OCI-LY1 (cell line): Measurements from ENCODE around the gene PRRC1.

Source experiments
- EZH2 ChIP-seq: fragments of 200-600 bp; sonication (generic), shearing (Covaris generic); IDR thresholded peaks from 2 replicates; pipeline ENCODE4 v1.8.0; 2017; ENCODE audit warnings: borderline replicate concordance, mixed run types, mild to moderate bottlenecking, antibody characterized with exemption, low read length, moderate library complexity, mixed read lengths
- TF ChIP-seq, protein P1 (sequence below): fragments of 200-600 bp; sonication (generic), shearing (Covaris generic); IDR thresholded peaks from 2 replicates; pipeline ENCODE4 v1.5.1; 2017; ENCODE audit warnings: mild to moderate bottlenecking, antibody characterized with exemption, low read length, moderate library complexity, mixed read lengths

DNA sequence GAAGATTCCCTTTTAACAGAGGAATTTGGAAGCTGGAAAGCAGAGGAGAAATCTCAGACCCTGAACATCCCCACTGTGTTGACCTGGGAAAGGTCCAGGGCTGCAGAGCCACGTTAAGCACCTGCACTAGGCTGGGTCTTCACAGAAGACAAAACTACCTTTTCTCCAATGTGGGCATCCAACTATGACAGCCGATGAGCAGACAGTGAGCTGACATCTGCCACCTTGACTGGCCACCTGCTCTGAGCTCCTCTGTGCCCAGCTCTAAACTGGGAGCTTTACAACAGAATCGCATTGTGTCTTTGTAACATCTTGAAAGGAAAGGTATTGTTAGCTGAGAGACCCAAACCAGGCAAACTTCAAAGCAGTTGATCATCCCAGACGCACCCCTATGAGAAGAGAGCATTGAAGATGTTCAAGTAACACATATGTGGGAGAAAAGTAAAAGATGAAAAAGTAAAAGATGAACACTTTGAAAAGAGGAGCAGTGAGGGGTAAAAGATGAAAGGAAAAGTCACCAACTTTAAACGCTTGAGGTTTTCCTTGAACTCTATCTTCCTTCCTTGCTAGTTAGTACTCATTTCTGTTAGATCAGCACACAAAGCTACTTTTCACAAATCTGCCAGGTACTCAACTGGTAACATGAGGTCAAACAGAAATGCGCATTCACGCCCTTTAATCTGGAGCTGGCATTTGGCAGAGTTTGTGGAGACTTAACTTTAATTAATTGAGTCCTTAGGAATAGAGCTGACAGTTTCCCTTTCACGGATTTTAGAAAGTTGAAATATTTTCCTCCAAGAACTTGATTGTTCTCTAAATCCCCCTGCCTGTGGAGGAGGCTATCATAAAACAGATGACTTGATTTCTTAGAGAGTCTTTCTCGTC is 78.3 kb downstream of the PRRC1 start:
- no peak for TF ChIP-seq EZH2
- TF ChIP-seq, protein P1, sequence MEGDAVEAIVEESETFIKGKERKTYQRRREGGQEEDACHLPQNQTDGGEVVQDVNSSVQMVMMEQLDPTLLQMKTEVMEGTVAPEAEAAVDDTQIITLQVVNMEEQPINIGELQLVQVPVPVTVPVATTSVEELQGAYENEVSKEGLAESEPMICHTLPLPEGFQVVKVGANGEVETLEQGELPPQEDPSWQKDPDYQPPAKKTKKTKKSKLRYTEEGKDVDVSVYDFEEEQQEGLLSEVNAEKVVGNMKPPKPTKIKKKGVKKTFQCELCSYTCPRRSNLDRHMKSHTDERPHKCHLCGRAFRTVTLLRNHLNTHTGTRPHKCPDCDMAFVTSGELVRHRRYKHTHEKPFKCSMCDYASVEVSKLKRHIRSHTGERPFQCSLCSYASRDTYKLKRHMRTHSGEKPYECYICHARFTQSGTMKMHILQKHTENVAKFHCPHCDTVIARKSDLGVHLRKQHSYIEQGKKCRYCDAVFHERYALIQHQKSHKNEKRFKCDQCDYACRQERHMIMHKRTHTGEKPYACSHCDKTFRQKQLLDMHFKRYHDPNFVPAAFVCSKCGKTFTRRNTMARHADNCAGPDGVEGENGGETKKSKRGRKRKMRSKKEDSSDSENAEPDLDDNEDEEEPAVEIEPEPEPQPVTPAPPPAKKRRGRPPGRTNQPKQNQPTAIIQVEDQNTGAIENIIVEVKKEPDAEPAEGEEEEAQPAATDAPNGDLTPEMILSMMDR = no peak
